HG02588 (cell line): Measurements from ENCODE around the gene TGFB1.

Experiments
- ATAC-seq: cut with Tn5 transposase; IDR thresholded peaks from one replicate; pipeline ENCODE4 v1.9.1; 2021; ENCODE audit warnings: mild to moderate bottlenecking, moderate library complexity; ENCODE audit not compliant: unreplicated experiment

Gene TGFB1

DNA sequence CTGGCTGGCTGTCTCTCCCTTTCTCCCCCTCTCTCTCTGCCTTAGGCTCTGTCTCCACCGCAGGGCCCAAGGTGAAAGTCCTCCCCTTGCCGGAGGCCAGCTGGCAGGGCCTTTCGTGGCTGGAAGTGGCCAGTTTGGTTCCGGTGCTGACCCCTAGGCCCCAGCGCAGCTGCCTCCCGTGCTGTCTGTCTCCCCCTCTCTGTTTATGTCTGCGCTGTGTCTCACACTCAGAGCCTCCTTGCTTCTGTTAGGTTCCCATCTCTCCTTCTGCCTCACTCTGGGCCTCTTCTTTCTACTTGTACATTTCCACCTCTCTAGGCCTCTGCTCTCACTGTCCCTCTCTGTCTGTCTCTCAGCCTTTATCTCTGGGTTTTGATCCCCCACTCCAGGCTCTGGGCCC is 30.7 kb downstream of the TGFB1 start:
- no peak for ATAC-seq

DNA sequence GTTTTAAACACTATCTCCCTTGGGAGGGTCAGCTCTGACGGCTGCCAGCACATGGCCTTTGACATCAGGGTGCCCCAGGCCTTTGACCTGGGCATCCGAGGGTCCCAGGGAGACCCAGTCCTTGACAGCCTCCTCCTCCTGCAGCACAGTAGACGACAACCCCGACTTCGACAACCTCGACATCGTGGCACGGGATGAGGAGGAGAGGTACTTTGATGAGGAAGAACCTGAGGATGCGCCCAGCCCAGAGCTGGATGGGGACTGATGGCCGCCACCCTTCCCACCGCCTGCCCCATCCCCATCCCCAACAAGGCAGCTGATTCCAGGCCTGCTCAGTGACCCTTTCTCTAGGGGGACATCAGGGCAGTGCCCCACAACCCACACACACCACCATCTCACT is 31.3 kb downstream of the TGFB1 start:
- ATAC-seq: no peak

DNA sequence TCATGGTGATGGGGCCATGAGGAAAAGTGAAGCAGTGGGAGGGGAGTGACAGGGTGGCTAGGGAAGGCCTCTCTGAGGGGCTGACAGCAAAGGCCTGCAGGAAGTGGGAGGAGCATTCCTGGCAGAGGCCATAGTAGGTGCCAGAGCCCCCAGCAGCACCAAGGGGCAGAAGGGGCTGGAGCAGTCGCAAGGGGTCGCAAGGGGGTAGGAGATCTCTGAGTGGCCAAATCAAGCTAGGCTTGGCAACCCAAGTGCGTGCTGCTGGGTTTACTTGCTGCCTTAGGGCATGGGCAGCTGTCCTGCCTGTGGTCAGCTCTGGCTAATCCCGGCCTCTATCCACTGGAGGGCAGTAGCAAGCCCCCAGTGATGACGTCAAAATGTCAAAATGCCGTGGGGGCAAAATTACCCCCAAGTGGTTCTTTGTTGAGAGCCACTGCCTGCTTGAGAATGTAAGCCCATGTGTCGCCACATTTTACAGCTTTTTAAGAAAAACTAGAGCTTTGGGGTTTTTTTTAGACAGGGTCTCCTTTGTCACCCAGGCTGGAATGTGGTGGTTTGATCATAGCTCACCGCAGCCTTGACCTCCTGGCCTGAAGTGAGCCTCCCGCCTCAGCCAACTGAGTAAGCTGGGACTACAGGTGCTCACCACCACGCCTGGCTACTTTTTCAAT is 32.0 kb downstream of the TGFB1 start:
- no peak for ATAC-seq

DNA sequence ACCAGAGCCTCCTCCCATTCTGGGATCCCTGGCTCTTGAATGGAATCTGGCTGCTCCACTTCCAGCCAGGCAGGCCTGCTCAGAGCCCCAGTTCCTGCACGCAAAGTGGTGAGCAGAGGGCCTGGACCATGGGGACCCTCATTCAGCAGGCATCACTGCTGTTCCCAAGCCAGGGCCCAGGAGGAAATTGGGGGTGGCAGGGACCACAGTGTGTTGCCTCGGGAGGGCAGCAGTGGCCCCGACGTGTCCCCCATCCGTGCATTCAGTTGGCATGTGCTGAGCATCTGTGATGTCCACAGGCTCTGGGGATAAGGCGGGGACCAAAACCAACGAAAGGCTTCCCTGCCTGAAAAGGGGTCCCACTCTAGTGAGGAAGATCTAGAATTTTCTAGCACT is 32.5 kb downstream of the TGFB1 start:
- ATAC-seq: no peak

DNA sequence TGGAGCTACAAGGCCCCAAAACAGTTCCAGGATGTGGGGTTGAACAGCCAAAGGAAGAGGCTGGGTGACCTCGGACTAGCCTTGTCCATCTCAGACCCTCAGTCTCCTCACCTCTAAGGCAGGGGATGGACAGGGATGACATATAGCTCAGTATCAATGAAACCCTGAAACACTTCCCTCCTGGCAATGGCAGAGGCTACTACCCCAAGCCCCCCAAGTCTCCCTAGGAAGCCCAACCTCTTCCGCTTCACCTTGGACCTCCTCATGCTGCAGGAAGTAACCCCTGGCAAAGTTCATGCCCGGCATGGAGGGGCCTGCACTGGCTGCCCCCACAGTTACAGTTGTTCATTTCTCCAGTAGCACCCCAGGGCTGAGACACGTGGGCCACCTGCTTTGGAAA is 33.2 kb downstream of the TGFB1 start:
- no peak for ATAC-seq

DNA sequence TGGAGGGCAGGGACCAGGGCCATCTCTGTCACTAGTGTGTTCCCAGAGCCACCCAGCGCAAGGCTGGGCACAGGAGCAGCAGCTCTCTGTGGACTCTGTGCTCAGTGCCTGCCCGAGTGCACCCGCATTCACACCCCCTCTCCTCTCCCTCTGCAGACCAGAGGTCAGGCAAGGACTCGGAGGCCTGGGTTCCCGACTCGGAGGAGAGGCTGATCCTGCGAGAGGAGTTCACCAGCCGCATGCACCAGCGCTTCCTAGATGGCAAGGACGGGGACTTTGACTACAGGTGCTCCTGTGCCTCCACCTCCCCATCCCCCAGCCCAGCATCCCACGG is 33.6 kb downstream of the TGFB1 start:
- ATAC-seq: no peak

DNA sequence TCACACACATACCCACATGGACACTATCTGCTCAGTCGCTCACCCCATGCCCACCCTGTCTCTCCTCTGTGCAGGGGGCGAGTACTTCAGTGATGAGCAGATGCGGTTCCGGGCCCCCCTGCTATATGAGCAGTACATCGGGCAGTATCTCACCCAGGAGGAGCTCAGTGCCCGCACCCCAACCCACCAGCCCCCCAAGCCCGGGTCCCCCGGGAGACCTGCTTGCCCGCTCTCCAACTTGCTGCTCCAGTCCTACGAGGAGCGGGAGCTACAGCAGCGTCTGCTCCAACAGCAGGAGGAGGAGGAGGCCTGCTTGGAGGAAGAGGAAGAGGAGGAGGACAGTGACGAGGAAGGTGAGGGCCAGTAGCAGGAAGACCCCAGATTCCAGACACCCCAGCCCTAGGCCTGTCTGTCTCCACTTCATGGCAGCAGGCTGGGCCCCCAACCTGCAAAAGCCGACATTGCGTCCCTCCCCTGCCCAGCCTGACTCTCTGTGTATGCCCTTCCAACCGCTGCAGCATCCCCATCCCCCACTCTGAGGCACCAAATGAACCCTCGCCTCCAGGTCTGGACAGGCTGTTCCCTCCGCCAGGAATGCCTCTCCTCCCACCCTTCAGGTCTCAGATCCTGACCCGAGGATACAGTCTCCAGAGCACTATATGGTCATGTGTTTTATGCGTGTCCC is 34.1 kb downstream of the TGFB1 start:
- ATAC-seq: no peak

DNA sequence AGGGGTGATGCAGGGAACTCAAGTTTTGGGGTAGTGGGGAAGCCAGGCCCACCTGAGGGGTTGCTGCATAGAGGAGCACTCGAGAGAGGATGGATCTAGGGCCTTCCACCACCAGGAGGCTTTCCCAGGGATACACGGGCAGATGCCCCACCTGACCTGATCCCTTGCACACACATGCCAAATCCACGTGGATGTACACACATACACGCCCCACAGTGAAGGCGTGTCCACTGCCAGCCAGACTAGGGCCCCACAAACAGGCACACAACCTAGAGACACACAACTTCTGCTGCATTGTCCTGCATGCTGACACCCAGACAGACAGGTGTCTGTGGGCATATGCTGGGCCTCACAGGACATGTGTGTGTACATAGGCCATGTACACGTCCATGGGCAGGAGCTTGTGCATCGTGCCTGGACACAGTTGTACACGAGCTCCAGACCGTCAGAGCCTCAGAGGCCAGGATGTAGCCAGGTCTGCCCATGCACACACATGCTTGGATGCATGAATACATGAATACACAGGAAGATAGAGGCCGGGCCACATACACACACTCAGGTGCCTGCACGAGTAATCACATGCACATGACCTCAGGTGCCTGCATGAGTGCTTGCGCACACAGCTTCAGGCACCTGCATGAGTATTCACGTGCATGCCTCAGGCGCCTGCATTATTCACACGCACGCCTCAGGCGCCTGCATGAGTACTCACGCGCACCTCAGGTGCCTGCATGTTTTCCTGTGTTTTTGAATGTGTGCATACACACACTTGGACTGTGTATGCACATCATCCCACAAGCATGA is 34.8 kb downstream of the TGFB1 start:
- no peak for ATAC-seq

DNA sequence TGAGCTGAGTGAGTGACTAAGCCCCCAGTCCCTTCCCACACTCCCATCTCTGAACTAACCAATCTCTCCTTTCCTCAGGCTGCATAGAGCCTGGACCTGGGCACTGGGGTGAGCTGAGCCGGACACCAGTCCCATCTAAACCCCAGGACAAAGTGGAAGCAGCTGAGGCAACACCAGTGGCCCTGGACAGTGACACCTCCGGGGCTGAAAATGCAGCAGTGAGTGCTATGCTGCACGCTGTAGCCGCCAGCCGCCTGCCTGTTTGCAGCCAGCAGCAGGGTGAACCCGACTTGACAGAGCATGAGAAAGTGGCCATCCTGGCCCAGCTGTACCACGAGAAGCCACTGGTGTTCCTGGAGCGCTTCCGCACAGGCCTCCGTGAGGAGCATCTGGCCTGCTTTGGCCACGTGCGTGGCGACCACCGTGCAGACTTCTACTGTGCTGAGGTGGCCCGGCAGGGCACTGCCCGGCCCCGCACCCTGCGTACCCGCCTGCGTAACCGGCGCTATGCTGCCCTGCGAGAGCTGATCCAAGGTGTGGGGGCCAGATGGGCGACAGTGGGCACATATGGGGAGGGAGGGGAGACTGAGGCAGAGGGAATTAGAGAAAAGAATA is 37.3 kb downstream of the TGFB1 start:
- ATAC-seq: no peak

DNA sequence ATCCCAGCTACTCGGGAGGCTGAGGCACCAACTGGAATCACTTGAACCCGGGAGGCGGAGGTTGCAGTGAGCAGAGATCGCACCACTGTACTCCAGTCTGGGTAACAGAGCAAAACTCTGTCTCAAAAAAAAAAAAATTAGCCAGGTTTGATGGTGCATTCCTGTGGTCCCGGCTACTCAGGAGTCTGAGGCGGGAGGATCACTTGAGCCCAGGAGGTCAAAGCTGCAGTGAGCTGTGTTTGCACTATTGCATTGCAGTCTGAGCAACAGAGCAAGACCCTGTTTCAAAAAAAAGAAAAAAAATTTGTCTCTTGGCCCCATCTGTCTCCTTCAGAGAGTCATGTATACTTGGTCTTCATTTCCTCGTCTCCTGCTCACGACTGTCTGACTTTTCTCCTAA is 42.1 kb downstream of the TGFB1 start:
- ATAC-seq: no peak

DNA sequence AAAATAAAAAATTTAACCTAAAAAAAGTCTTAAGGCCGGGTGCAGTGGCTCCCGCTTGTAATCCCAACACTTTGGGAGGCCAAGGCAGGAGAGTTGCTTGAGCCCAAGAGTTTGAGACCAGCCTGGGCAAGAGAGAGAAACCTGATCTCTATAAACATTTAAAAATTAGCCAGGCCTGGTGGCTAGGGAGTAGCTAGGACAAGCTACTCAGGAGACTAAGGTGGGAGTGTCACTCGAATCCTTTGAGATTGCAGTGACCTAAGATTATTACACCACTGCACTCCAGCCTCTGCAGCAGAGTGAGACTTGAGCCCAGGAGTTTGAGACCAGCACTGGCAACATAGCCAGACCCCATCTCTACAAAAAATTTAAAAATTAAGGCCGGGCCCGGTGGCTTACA is 42.6 kb downstream of the TGFB1 start:
- no peak for ATAC-seq

DNA sequence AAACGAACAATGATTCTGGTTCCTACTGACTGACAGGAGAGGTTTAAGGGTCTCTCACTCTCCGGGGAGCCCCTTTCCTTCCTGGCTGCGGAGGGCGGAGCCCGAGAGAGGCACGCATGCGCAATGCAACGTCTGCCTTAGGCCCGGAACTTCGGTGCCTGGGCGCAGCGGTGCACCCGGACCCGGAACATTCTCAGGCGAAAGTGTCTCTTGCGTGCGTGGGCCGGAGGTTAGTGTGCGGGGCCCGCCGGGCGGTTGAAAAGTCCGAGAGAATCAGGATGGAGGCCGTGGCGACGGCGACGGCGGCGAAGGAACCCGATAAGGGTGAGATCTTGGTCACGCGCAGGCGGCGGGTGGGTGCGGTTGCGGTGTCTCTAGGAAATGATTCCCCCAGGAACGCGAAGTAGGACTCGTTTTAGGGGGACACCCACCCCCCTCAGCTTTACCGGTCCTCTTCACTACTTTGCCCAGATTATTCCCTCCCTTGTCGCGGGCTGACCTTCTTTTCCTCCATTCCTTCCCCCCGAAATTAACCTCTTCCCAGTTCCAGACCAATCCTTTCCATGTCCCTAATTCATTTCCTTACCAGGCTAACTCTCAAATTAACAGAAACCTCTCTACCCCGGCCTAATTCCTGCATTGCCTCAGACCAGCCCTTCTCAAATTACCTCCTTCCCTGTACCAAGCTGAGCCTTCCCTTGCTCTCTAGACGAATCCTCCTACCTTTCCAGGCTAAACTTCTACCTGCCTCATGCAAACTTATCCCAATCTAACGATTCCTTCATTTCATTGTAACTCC is 43.5 kb downstream of the TGFB1 start, which contains the start of gene CCDC97:
CCDC97 (plus strand) TSS at position 140 of the 799 bp plus-strand sequence; CDS start at position 279, 139 bp downstream.
- ATAC-seq: peak; percentile 53

DNA sequence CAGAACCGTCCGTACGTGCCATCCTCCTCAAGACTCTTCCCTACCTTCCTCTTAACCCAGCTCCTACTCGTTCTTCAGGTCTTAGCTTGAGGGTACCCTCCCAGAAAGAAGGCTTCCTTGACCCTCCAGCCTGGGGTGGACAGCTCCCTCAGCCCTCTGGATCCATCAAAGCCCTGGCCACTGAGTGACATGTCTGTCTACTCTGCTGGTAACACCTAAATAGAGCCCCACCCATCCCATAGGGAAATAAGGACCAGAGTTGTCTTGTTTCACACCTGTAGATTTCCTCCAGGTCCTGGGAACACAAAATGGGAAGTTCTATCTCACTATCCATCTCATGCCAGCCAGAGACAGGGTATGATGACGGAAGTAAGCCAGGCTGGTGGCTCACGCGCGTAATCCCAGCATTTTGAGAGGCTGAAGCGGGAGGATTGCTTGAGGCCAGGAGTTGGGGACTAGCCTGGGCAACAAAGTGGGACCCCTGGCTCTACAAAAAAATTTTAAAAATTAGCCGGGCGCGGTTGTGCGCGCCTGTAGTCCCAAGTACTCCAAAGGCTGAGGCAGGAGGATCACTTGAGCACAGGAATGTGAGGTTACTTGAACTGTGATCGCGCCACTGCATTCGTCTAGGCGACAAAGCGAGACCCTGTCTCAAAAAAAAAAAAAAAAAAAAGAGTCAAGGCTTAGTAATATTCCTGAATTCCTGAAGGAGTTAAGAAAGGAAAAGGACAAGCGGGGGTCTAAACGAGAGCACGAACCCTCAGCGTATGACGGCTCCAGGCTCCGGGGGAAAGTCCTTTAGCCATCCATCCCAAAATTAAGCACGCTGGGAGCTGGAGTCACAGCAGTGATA is 44.3 kb downstream of the TGFB1 start:
- ATAC-seq: no peak

DNA sequence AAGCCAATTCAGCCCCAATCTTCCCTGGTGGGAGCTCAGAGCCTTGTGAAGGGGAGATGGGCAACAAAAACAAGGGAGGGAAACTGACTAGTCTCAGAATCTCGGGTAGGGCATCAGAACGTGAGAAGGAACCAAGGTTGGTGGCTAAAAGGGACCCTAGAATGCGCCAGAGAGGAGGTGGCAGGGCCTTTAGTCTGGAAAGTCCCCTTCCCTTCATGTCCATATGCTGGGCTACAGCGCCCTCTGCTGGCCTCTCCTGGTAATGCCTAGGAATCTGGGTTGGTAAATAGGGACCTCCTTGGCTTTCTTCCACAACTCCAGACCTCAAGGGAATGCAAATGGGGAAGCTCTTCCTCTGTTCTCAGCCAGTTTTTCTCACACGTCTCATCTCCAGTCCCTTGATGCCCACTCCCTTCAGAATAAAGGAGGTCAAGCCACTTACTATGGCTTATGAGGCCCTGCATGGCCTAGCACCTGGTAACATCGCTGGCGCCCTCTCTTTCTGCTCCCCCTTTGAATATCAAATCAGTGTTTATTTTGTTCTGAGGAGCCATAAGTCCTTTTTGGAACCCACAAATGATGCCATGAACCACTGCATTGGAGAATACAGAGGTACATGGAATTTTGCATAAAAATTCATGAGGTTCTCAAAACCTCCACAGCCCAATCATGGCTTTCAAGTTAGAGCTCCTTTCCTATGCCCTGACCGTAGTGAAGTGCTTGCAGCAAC is 45.1 kb downstream of the TGFB1 start:
- no peak for ATAC-seq

DNA sequence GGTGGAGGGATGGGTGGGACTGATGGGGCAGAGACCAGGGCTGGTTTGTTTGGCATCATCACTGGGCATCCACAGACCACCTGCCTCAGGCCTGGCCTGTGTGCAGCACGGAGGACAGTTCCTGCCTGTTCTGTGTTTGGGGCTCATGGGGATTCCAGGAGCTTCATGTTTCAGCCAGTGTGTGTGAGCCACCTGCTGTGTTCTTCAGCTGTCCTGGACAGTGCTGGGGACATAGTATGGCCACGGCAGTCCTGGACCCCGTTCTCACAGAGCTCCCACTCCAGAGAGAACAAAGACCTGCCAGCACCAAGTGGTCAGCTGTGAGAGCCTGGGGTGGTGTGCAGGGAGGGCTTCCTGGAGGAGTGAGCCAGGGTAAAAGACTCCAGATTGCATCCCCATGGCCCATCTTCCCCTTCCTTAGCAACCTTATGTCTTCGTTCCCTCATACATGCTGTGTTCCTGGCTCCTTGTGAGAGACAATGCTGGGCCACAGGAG is 45.7 kb downstream of the TGFB1 start:
- ATAC-seq: no peak

DNA sequence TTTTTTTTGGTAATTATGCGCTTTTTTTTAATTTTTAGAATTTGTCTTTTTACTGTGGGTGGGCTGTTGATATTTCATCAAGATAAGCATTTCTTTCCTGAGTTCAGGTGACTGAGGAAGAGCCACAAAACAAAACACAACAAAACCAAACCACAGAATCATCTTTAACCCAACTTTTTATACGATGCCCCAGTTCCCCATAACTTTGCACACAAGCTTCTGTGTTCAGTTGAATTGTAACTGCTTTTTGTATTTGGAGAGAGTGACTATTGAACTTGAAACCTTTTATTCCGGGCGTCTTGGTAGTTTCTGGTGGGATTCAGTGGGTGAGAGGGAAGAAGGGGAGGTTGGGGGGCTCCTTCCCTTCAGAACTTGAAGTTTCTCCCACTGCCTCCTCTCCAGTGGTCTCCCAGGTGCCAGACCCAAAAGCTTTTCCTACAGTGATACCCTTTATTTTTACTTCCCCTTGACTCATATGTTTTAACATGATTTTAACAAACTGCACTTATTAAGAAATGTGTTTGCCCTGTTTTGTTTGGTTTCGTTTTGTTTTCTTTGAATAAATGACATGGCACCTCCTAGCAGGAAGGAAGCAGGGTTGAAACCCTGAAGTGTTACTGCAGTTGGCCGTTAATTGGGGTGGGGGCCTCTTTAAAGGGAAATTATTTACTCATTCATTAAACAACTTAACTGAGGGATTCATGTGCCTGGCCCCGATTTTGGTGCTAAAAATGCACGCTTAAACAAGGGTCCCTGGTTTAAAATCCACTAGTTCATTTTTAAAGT is 46.4 kb downstream of the TGFB1 start:
- no peak for ATAC-seq

DNA sequence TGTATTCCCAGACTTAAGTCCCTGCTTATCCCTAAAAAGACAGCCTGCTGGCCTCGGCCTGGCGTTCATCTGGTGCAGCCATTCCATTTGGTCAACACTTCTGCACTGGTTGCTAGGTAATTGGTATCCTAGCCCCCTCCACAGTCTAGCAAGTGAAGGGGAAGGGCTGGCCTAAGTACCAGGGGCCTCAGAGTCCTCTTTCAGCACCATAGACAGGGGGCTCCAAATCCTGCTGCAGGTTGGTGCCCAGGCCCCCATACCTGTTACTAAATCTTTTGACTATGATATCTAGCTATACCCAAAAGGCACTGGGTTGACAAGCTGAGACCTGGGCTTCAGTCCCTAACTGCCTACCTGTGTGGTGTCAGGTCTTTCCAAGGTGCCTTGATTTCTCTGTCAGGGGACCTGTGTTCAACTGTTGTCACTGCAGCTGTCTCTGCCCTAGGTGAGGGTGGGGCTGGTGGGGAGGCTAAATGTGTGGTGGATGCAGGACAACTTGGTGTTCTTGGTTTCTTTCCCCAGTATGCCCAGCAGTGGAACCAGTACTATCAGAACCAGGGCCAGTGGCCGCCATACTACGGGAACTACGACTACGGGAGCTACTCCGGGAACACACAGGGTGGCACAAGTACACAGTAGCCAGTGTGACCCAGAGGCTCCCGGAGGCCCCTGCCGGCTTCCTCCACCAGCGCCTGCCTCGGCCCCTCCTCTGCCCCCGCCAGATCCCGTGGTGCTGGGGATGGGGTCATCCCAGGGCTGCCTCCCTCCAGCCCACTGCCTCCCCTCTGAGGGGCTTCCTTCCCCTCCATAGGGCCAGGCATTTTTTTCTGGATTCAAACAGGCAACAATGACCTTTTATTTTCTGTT is 47.6 kb downstream of the TGFB1 start:
- ATAC-seq: no peak
